Thyroid gland (tissue), 4 donors: ENCODE measurements around the gene RTN1. TPM values are rescaled to one million over a fixed set of nuclear protein-coding genes. Genes with fewer than 3 reads are reported as not detected.

Experiments used
- DNase-seq, 2 donors: peaks; one replicate each; pipeline ENCODE4 v3.0.0-alpha.2; 2019
- H3K27ac ChIP-seq, 3 donors: fragments of 200-600 bp; sonication (generic); 1 replicate in 2 of 3; 2 replicates in 1 of 3; pipeline ENCODE4 v1.5.1; 2016 to 2019; ENCODE audit warnings: mild to moderate bottlenecking in 1 of 3, moderate library complexity in 1 of 3
- H3K27me3 ChIP-seq: fragments of 200-600 bp; sonication (generic); one replicate; pipeline ENCODE4 v1.5.1; 2019
- H3K36me3 ChIP-seq, 2 donors: fragments of 200-600 bp; sonication (generic); one replicate each; pipeline ENCODE4 v1.5.1; 2016 to 2019
- H3K4me1 ChIP-seq, 2 donors: fragments of 200-600 bp; sonication (generic); one replicate each; pipeline ENCODE4 v1.5.1; 2017 to 2019
- H3K4me3 ChIP-seq, 3 donors: fragments of 200-600 bp; sonication (generic); replicated peaks in 1 of 3; 1 replicate in 2 of 3; 2 replicates in 1 of 3; pipeline ENCODE4 v1.5.1; 2016; ENCODE audit warnings: mild to moderate bottlenecking in 1 of 3
- H3K9me3 ChIP-seq: fragments of 200-600 bp; sonication (generic); one replicate; pipeline ENCODE4 v1.5.1; 2017
- CTCF ChIP-seq, 6 experiments: fragments of 200-600 bp in 3 of 6; fragments of 450-650 bp in 3 of 6; sonication (generic) in 3 of 6; IDR thresholded peaks; one replicate each; pipeline ENCODE4 v1.5.1; 2016 to 2019; ENCODE audit warnings: antibody characterized with exemption in 6 of 6, mild to moderate bottlenecking in 2 of 6, inconsistent platforms in 1 of 6, moderate library complexity in 1 of 6
- POLR2A ChIP-seq, 2 donors: fragments of 450-650 bp; IDR thresholded peaks; one replicate each; pipeline ENCODE4 v1.6.1; 2017; ENCODE audit warnings: antibody characterized with exemption in 2 of 2, mild to moderate bottlenecking in 2 of 2, moderate library complexity in 1 of 2
- WGBS, 2 donors: methylation state at CpG; one replicate each; pipeline ENCODE4 v1.1.5; 2017; 5-methylcytosine and 5-hydroxymethylcytosine counted together
- intact Hi-C: fragments of 100-400 bp; cut with DNase I; formaldehyde crosslinking; loops from one replicate; pipeline ENCODE4 v1.15.1; 2023
- total RNA-seq, 4 donors: library from RNA; depleted of rRNA; stranded (reverse); fragments of >200 nt; gene quantifications; one replicate each; pipeline ENCODE4 v1.2.3, GENCODE V29; 2016

RTN1 gene
- total RNA-seq, 4 donors from 2014 or later: 3.8 to 20.8 (median 9.6) TPM

DNA sequence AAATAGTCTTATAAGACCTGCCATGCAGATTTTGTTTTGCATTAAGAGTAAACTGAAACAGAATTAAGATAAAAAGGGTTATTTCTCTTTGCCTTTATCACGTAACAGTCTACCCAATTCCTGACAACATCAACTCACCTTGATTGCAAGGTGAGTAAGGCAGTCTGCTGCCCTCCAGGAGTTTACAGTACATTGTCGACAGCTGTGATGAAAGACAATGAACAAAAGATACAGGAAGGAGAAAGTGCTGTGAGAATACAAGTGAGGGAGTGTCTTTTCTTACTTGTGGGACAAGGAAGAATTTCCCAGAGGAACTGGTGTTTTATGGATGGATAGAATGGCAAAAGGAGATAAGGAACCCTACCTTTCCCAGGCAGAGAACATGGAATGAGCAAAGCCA is 101.0 kb downstream of the RTN1 start:
- Histone ChIP-seq H3K27me3 (no peaks in the 10 kb centered on the region), H3K4me1 (no peaks in the 10 kb centered on the region), H3K4me3 (no peak overlapping the region), H3K9me3 (no peaks in the 10 kb centered on the region), H3K36me3 (no peaks in the 10 kb centered on the region), H3K27ac (no peak overlapping the region)
- intact Hi-C loops: no loop called here
- TF ChIP-seq POLR2A (IDR thresholded peaks at IDR 0.05) (no peak), CTCF (IDR thresholded peaks at IDR 0.05) (no peak)
- 71 to 91% methylated on average over 2 of the region's 2 CpGs for WGBS, 2 donors
- DNase-seq: no peak

GRCh38 chr14:59768855-59769375 is 101.7 kb downstream of the RTN1 start:
- Histone ChIP-seq H3K27me3 (no peaks in the 10 kb centered on the region), H3K9me3 (no peaks in the 10 kb centered on the region), H3K36me3 (no peaks in the 10 kb centered on the region), H3K4me1 (no peaks in the 10 kb centered on the region), H3K27ac (no peak overlapping the region), H3K4me3 (no peak overlapping the region)
- no peak for DNase-seq
- TF ChIP-seq CTCF (IDR thresholded peaks at IDR 0.05) (no peak), POLR2A (IDR thresholded peaks at IDR 0.05) (no peak)
- intact Hi-C loops: no loop called here
- 82 to 94% methylated on average over 1 of the region's 1 CpG for WGBS, 2 donors

- H3K4me3 ChIP-seq: no peak overlapping the region
- TF ChIP-seq CTCF (IDR thresholded peaks at IDR 0.05) (no peak), POLR2A (IDR thresholded peaks at IDR 0.05) (no peak)
- DNase-seq: no peak
- no peaks in the 10 kb centered on the region for H3K27me3 ChIP-seq
- H3K36me3 ChIP-seq: no peaks in the 10 kb centered on the region
- 91 to 96% methylated on average over 6 of the region's 6 CpGs for WGBS, 2 donors
- intact Hi-C loops: no loop called here
- no peaks in the 10 kb centered on the region for H3K9me3 ChIP-seq
- no peak overlapping the region for H3K27ac ChIP-seq
- no peaks in the 10 kb centered on the region for H3K4me1 ChIP-seq
These were observed 108.7 kb downstream of the RTN1 start for GRCh38 chr14:59761851-59762250.

GRCh38 chr14:59755409-59756135 is 115.0 kb downstream of the RTN1 start:
- no peaks in the 10 kb centered on the region for H3K27me3 ChIP-seq
- H3K4me3 ChIP-seq: no peak overlapping the region
- TF ChIP-seq CTCF (IDR thresholded peaks at IDR 0.05) (no peak), POLR2A (IDR thresholded peaks at IDR 0.05) (no peak)
- WGBS, 2 donors: 75 to 86% methylated on average over 1 of the region's 1 CpG
- H3K9me3 ChIP-seq: no peaks in the 10 kb centered on the region
- intact Hi-C loops: no loop called here
- H3K4me1 ChIP-seq: no peaks in the 10 kb centered on the region
- no peaks in the 10 kb centered on the region for H3K36me3 ChIP-seq
- DNase-seq: no peak
- H3K27ac ChIP-seq: no peak overlapping the region

- Histone ChIP-seq H3K4me3 (no peak overlapping the region), H3K4me1 (no peaks in the 10 kb centered on the region), H3K36me3 (no peaks in the 10 kb centered on the region), H3K27ac (no peak overlapping the region), H3K27me3 (no peaks in the 10 kb centered on the region), H3K9me3 (no peaks in the 10 kb centered on the region)
- no peak for TF ChIP-seq POLR2A (IDR thresholded peaks at IDR 0.05)
- no peak for TF ChIP-seq CTCF (IDR thresholded peaks at IDR 0.05)
- no peak for DNase-seq
- intact Hi-C loops: no loop called here
- 78 to 79% methylated on average over 4 of the region's 4 CpGs for WGBS, 2 donors
These were observed 116.3 kb downstream of the RTN1 start for GRCh38 chr14:59754256-59754655.
